Endothelial cell of umbilical vein (primary cell): ENCODE results near the gene TSPAN18.

Experiments used
- CTCF ChIP-seq, 2 donors: IDR thresholded peaks; 1 replicate in 1 of 2; 2 replicates in 1 of 2; pipeline ENCODE4 v1.5.1; 2011; ENCODE audit warnings: low read length in 2 of 2, mild to moderate bottlenecking in 2 of 2, moderate library complexity in 2 of 2, control low read depth in 1 of 2, inconsistent platforms in 1 of 2, low read depth in 1 of 2; ENCODE audit not compliant: insufficient read depth in 1 of 2; ENCODE audit errors: extremely low read depth in 1 of 2
- EZH2 ChIP-seq: IDR thresholded peaks from 2 replicates; pipeline ENCODE4 v1.6.1; 2012; ENCODE audit warnings: borderline replicate concordance, low read depth, mild to moderate bottlenecking, moderate library complexity, low read length, inconsistent platforms; ENCODE audit not compliant: severe bottlenecking
- GATA2 ChIP-seq: IDR thresholded peaks from 2 replicates; pipeline ENCODE4 v1.7.0; 2011; ENCODE audit warnings: low read depth, mild to moderate bottlenecking, moderate library complexity, mixed read lengths, low read length; ENCODE audit not compliant: insufficient read length, insufficient read depth
- MAX ChIP-seq: IDR thresholded peaks from 2 replicates; pipeline ENCODE4 v1.6.1; 2011; ENCODE audit not compliant: insufficient read depth, insufficient read length
- MYC ChIP-seq: IDR thresholded peaks from one replicate; pipeline ENCODE4 v1.6.1; 2011; ENCODE audit warnings: mild to moderate bottlenecking, low read depth, low read length
- POLR2A ChIP-seq: IDR thresholded peaks from 2 replicates; pipeline ENCODE4 v1.6.1; 2012; ENCODE audit warnings: low read depth, mild to moderate bottlenecking, control low read depth, low read length
- POLR2AphosphoS5 ChIP-seq: IDR thresholded peaks from 2 replicates; pipeline ENCODE4 v1.6.1; 2012; ENCODE audit warnings: low read depth, mild to moderate bottlenecking, control low read depth, low read length, moderate library complexity; ENCODE audit not compliant: insufficient read depth

- no peak for TF ChIP-seq CTCF (IDR thresholded peaks at IDR 0.05; ENCODE audit: extremely low read depth in 1 of 2, insufficient read depth in 1 of 2, low read depth in 1 of 2, low read length in 2 of 2)
- no peak for TF ChIP-seq POLR2A
- no peak for TF ChIP-seq POLR2AphosphoS5
- no peak for TF ChIP-seq EZH2
- no peak for TF ChIP-seq MYC
- TF ChIP-seq GATA2, result no peak
- no peak for TF ChIP-seq MAX
These were observed 21.8 kb downstream of the TSPAN18 start for GRCh38 chr11:44748606-44749005.
